HL-60 (cell line): ENCODE data around the gene AGR3.

Source experiments
- CTCF ChIP-seq: IDR thresholded peaks from one replicate; pipeline ENCODE4 v1.5.1; 2011; ENCODE audit warnings: low read length, control low read depth, inconsistent platforms; ENCODE audit not compliant: insufficient read depth
- POLR2AphosphoS5 ChIP-seq: IDR thresholded peaks from 2 replicates; pipeline ENCODE4 v1.6.1; 2012; ENCODE audit warnings: low read depth

GRCh38 chr7:16874066-16874465, 7.7 kb downstream of the AGR3 start:
- TF ChIP-seq CTCF: no peak
- no peak for TF ChIP-seq POLR2AphosphoS5
